Measurements from ENCODE around the gene GGA3. TPM values are rescaled to one million over a fixed set of nuclear protein-coding genes. Genes with fewer than 3 reads are reported as not detected.
"Not testable (repeated sequence)": the region's sequence is repeated elsewhere in the genome, so short reads cannot be mapped to it uniquely, and the experiment has no call there.

The GGA3 gene
- total and polyA plus RNA-seq, 4 donors = 5.6 to 51.0 (median 34.8) TPM

DNA sequence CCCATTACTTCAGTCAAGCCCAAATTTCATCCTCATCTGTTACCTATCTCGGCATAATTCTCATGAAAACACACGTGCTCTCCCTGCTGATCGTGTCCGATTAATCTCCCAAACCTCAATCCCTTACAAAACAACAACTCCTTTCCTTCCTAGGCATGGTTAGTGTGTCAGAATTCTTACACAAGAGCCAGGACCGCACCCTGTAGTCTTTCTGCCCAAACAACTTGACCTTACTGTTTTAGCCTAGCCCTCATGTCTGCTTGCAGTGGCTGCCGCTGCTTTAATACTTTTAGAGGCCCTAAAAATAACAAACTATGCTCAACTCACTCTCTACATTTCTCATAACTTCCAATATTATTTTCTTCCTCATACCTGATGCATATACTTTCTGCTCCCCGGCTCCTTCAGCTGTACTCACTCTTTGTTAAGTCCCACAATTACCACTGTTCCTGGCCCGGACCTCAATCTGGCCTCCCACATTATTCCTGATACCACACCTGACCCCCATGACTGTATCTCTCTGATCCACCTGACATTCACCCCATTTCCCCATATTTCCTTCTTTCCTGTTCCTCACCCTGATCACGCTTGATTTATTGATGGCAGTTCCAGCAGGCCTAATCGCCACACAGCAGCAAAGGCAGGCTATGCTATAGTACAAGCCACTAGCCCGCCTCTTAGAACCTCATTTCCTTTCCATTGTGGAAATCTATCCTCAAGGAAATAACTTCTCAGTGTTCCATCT lies 5.3 kb downstream of the GGA3 start:
- WGBS, 2 donors = 86 to 87% methylated on average over 9 to 11 of the region's 11 CpGs
- H3K27ac ChIP-seq (ENCODE audit: low read depth in 1 of 2, low read length in 2 of 2); H3K9me3 ChIP-seq (ENCODE audit: control insufficient read depth, low read length); ATAC-seq (ENCODE audit: low FRiP score); H3K4me3 ChIP-seq (ENCODE audit: low read length in 2 of 2); DNase-seq; H3K4me1 ChIP-seq (ENCODE audit: control insufficient read depth in 1 of 2, insufficient read depth in 2 of 2, low read length in 2 of 2); intact Hi-C loops (cut with DNase I); H3K27me3 ChIP-seq (ENCODE audit: control insufficient read depth in 1 of 2, insufficient read depth in 2 of 2, low read length in 1 of 2); H3K36me3 ChIP-seq (ENCODE audit: control insufficient read depth in 1 of 2, insufficient read depth in 2 of 2, low read length in 1 of 2): not testable (repeated sequence)

DNA sequence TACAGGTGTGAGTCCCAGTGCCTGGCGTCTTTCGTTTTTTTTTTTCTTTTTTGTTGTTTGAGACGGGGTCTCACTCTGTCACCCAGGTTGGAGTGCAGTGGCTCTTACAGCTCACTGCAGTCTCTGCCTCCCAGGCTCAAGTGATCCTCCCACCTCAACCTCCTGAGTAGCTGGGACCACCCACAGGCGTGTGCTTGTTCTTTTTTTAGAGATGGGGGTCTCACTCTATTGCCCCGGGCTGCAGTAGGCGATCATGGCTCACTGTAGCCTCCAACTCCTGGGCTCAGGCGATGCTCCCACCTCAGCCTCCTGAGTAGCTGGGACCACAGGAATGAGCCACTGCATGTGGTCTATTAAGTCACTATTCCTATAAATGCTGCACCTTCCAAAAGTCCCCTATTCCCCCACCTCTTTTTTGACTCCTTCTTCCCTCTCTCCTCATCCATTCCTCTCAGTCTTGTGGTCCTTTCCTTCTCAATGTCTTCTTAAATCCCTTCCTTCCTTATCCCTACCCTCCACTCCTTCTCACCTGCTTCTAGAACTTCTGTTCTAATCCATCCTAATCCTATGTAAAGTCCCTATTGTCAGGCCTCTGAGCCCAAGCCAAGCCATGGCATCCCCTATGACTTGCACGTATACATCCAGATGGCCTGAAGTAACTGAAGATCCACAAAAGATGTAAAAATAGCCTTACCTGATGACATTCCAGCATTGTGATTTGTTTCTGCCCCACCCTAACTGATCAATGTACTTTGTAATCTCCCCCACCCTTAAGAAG lies 9.2 kb downstream of the GGA3 start:
- no peaks in the 10 kb centered on the region for H3K36me3 ChIP-seq (ENCODE audit: control insufficient read depth in 1 of 2, insufficient read depth in 2 of 2, low read length in 1 of 2)
- ATAC-seq (ENCODE audit: low FRiP score) = no peak
- intact Hi-C loops (cut with DNase I) = no loop called here
- no peak overlapping the region for H3K27ac ChIP-seq (ENCODE audit: low read depth in 1 of 2, low read length in 2 of 2)
- H3K9me3 ChIP-seq (ENCODE audit: control insufficient read depth, low read length) = no peaks in the 10 kb centered on the region
- 89 to 90% methylated on average over 8 of the region's 8 CpGs for WGBS, 2 donors
- H3K4me3 ChIP-seq (ENCODE audit: low read length in 2 of 2) = no peak overlapping the region
- no peaks in the 10 kb centered on the region for H3K4me1 ChIP-seq (ENCODE audit: control insufficient read depth in 1 of 2, insufficient read depth in 2 of 2, low read length in 2 of 2)
- no peaks in the 10 kb centered on the region for H3K27me3 ChIP-seq (ENCODE audit: control insufficient read depth in 1 of 2, insufficient read depth in 2 of 2, low read length in 1 of 2)
- no peak for DNase-seq

DNA sequence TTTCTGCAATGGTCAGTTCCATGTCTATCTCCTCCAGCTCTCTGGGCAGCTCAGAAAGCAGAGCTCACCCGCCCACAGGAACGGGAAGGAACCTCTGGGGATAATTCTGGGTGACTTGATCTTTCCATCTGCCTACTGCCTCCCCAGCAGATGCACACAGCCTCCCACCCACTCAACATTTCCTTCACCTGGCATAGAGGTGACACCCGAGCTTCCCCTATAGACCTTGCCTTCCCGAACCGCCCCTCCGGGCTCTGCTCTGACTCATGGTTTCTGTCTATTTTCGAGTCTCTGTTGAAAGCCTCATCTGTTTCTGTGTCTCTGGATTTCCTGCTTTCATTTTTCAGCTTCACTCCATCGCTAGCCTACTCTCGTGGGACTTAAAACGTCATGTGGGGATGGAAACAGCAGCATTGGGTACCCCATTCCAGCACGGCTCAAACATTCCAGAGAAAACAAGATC lies 11.4 kb downstream of the GGA3 start:
- 9 to 12% methylated on average over 11 of the region's 11 CpGs for WGBS, 2 donors
- ATAC-seq (ENCODE audit: low FRiP score) = peak; percentile 57
- intact Hi-C loops (cut with DNase I) = no loop called here
- Histone ChIP-seq H3K4me3 (ENCODE audit: low read length in 2 of 2) (no peak overlapping the region), H3K36me3 (ENCODE audit: control insufficient read depth in 1 of 2, insufficient read depth in 2 of 2, low read length in 1 of 2) (peaks cover 0 to 2% of the 10 kb centered on the region in 2 donors), H3K27me3 (ENCODE audit: control insufficient read depth in 1 of 2, insufficient read depth in 2 of 2, low read length in 1 of 2) (no peaks in the 10 kb centered on the region), H3K4me1 (ENCODE audit: control insufficient read depth in 1 of 2, insufficient read depth in 2 of 2, low read length in 2 of 2) (no peaks in the 10 kb centered on the region), H3K9me3 (ENCODE audit: control insufficient read depth, low read length) (no peaks in the 10 kb centered on the region), H3K27ac (ENCODE audit: low read depth in 1 of 2, low read length in 2 of 2) (peak overlapping the region in 1 of 2 donors; percentile 12)
- no peak for DNase-seq

DNA sequence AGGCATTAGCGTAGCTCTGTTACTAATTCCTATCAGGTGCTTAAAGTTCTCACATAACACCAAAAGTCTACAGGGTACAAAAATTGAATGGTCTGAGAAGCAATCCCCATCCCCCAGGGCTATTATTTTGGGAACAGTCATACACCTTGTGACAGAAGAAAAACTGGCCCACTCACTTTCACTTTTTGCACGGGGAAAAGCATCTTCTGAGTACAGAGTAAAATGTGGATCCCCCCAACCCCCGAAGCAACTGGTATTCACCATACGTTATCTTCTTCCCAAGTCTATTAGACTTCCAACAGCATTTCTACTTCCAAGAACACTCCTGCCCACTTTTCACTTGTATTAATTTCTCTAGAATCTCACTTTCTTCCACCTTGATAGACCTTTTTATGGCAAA lies 11.8 kb downstream of the GGA3 start:
- peaks cover 0 to 2% of the 10 kb centered on the region in 2 donors for H3K36me3 ChIP-seq (ENCODE audit: control insufficient read depth in 1 of 2, insufficient read depth in 2 of 2, low read length in 1 of 2)
- intact Hi-C loops (cut with DNase I) = no loop called here
- H3K4me3 ChIP-seq (ENCODE audit: low read length in 2 of 2) = no peak overlapping the region
- 60 to 61% methylated on average over 4 of the region's 4 CpGs for WGBS, 2 donors
- H3K9me3 ChIP-seq (ENCODE audit: control insufficient read depth, low read length) = no peaks in the 10 kb centered on the region
- H3K27me3 ChIP-seq (ENCODE audit: control insufficient read depth in 1 of 2, insufficient read depth in 2 of 2, low read length in 1 of 2) = no peaks in the 10 kb centered on the region
- DNase-seq (no peak), ATAC-seq (ENCODE audit: low FRiP score) (no peak)
- no peak overlapping the region for H3K27ac ChIP-seq (ENCODE audit: low read depth in 1 of 2, low read length in 2 of 2)
- no peaks in the 10 kb centered on the region for H3K4me1 ChIP-seq (ENCODE audit: control insufficient read depth in 1 of 2, insufficient read depth in 2 of 2, low read length in 2 of 2)

DNA sequence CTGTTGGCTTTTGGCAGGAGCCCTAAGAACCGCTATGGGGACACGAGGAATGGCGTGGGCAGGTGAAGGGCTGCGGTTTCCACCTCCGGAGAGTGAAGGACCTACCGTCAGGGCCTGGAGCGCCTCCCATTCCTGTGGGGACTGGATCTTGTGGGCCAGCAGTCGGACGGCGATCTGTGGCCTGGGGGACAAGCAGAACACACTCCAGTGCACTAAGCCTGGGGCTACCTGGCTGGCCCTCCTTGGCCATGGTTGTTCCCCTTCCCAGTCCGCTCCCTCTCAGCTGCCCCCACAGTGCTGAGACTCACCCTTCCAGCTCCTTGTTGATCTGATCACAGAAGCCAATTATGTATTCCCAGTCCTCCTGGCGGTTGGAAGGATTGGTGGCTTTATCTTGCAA lies 15.0 kb downstream of the GGA3 start:
- no peaks in the 10 kb centered on the region for H3K9me3 ChIP-seq (ENCODE audit: control insufficient read depth, low read length)
- WGBS, 2 donors = 95 to 96% methylated on average over 12 of the region's 12 CpGs
- ATAC-seq (ENCODE audit: low FRiP score) = no peak
- intact Hi-C loops (cut with DNase I) = no loop called here
- H3K27me3 ChIP-seq (ENCODE audit: control insufficient read depth in 1 of 2, insufficient read depth in 2 of 2, low read length in 1 of 2) = no peaks in the 10 kb centered on the region
- H3K27ac ChIP-seq (ENCODE audit: low read depth in 1 of 2, low read length in 2 of 2) = no peak overlapping the region
- H3K4me1 ChIP-seq (ENCODE audit: control insufficient read depth in 1 of 2, insufficient read depth in 2 of 2, low read length in 2 of 2) = no peaks in the 10 kb centered on the region
- H3K4me3 ChIP-seq (ENCODE audit: low read length in 2 of 2) = no peak overlapping the region
- H3K36me3 ChIP-seq (ENCODE audit: control insufficient read depth in 1 of 2, insufficient read depth in 2 of 2, low read length in 1 of 2) = peaks cover 0 to 9% of the 10 kb centered on the region in 2 donors
- peak in 1 of 2 donors; percentile 65 for DNase-seq

GRCh38 chr17:75245011-75245410 lies 16.4 kb downstream of the GGA3 start:
- DNase-seq (no peak), ATAC-seq (ENCODE audit: low FRiP score) (no peak)
- no peaks in the 10 kb centered on the region for H3K4me1 ChIP-seq (ENCODE audit: control insufficient read depth in 1 of 2, insufficient read depth in 2 of 2, low read length in 2 of 2)
- WGBS, 2 donors = 88 to 90% methylated on average over 6 of the region's 6 CpGs
- H3K27ac ChIP-seq (ENCODE audit: low read depth in 1 of 2, low read length in 2 of 2) = no peak overlapping the region
- peaks cover 0 to 9% of the 10 kb centered on the region in 2 donors for H3K36me3 ChIP-seq (ENCODE audit: control insufficient read depth in 1 of 2, insufficient read depth in 2 of 2, low read length in 1 of 2)
- intact Hi-C loops (cut with DNase I) = no loop called here
- no peaks in the 10 kb centered on the region for H3K9me3 ChIP-seq (ENCODE audit: control insufficient read depth, low read length)
- no peaks in the 10 kb centered on the region for H3K27me3 ChIP-seq (ENCODE audit: control insufficient read depth in 1 of 2, insufficient read depth in 2 of 2, low read length in 1 of 2)
- no peak overlapping the region for H3K4me3 ChIP-seq (ENCODE audit: low read length in 2 of 2)

DNA sequence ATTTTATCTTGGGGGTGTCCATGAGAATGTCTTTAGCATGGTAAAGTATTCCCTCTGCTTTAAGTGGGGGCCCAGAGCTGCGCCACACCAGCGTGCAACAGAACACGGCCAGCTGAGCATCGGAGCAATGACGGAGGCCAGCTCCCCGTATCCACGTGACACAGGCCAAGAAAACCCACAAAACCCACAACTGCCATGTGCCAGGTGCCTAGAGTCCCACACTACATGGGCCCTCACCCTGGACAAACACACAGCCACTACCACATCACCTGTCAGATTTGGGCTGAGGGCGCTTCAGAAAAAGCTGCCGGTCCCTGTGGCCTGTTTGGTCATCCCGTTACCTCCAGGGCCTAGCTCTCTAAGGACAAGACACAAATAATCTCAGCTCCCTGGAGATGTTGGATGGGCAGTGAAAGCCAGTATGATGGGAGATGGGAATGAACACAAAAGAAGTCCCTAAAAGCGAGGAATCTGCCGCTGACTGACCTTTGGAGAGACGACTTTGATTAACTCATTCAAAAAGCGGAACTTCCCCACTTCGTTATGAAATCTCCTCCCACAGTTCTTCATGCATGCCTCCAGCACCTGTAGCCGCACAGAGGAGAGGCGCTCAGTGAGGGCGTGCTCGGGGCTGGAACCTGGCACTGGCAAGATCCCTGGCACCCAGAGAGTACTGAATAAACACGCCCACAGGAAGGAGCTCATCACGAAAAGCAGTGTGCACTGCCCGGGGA lies 17.1 kb downstream of the GGA3 start:
- DNase-seq (no peak), ATAC-seq (ENCODE audit: low FRiP score) (no peak)
- H3K27me3 ChIP-seq (ENCODE audit: control insufficient read depth in 1 of 2, insufficient read depth in 2 of 2, low read length in 1 of 2) = no peaks in the 10 kb centered on the region
- WGBS, 2 donors = 87 to 91% methylated on average over 22 of the region's 22 CpGs
- H3K27ac ChIP-seq (ENCODE audit: low read depth in 1 of 2, low read length in 2 of 2) = no peak overlapping the region
- peaks cover 0 to 9% of the 10 kb centered on the region in 2 donors for H3K36me3 ChIP-seq (ENCODE audit: control insufficient read depth in 1 of 2, insufficient read depth in 2 of 2, low read length in 1 of 2)
- no peaks in the 10 kb centered on the region for H3K9me3 ChIP-seq (ENCODE audit: control insufficient read depth, low read length)
- intact Hi-C loops (cut with DNase I) = no loop called here
- H3K4me1 ChIP-seq (ENCODE audit: control insufficient read depth in 1 of 2, insufficient read depth in 2 of 2, low read length in 2 of 2) = no peaks in the 10 kb centered on the region
- no peak overlapping the region for H3K4me3 ChIP-seq (ENCODE audit: low read length in 2 of 2)

DNA sequence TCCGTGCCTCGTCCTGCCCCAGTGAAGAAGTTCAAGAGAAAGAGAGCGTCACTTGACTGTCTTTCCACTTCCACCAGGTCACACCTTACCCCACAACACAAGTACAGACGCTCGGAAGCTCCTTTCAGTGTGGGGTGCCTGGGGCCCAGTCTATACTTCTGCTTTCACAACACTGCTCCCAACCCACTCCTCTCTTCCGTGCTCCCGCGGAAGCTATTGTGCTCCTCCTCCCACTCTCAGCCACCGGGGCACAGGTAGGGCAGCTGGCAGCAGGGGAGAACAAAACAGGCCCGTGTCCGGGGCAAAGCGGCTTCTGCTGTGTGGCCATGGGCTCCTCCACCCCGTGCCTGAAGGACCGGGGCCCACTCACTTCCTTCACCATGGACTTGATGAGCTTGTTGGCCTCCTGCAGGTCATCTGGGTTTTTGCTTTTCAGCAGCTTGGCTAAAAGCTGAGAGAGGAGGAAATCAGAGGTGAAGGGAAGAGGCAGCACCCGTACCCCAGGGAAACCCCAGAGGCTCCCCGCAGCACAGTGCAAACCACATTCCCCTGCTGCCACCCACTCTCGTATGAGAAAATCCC lies 18.9 kb downstream of the GGA3 start:
- WGBS, 2 donors = 90% methylated on average over 17 of the region's 17 CpGs
- ATAC-seq (ENCODE audit: low FRiP score) (no peak), DNase-seq (no peak)
- Histone ChIP-seq H3K9me3 (ENCODE audit: control insufficient read depth, low read length) (no peaks in the 10 kb centered on the region), H3K27me3 (ENCODE audit: control insufficient read depth in 1 of 2, insufficient read depth in 2 of 2, low read length in 1 of 2) (no peaks in the 10 kb centered on the region), H3K4me3 (ENCODE audit: low read length in 2 of 2) (no peak overlapping the region), H3K27ac (ENCODE audit: low read depth in 1 of 2, low read length in 2 of 2) (no peak overlapping the region), H3K4me1 (ENCODE audit: control insufficient read depth in 1 of 2, insufficient read depth in 2 of 2, low read length in 2 of 2) (no peaks in the 10 kb centered on the region), H3K36me3 (ENCODE audit: control insufficient read depth in 1 of 2, insufficient read depth in 2 of 2, low read length in 1 of 2) (peaks cover 0 to 11% of the 10 kb centered on the region in 2 donors)
- intact Hi-C loops (cut with DNase I) = no loop called here

Data from aorta (tissue), 5 donors.